ENCODE measurements around the gene CREB3. TPM values are rescaled to one million over a fixed set of nuclear protein-coding genes. Genes with fewer than 3 reads are reported as not detected.

The CREB3 gene
- total RNA-seq, 2 experiments from 2014 or later, result 21.1 to 24.1 TPM

GRCh38 chr9:35708146-35708545 lies 24.3 kb upstream of the CREB3 start:
- Mint-ChIP-seq H3K9me3 (no peaks in the 10 kb centered on the region), H3K4me1 (no peaks in the 10 kb centered on the region), H3K27ac (no peak overlapping the region), H3K4me3 (no peak overlapping the region), H3K36me3 (peaks cover 51% of the 10 kb centered on the region), H3K27me3 (no peaks in the 10 kb centered on the region)
- no peak for DNase-seq
- no peak for ATAC-seq (ENCODE audit: low read depth)
- POLR2A ChIA-PET, result no interaction called here

- Mint-ChIP-seq H3K4me3 (no peak overlapping the region), H3K4me1 (no peaks in the 10 kb centered on the region), H3K27me3 (no peaks in the 10 kb centered on the region), H3K36me3 (peaks cover 44% of the 10 kb centered on the region), H3K27ac (no peak overlapping the region), H3K9me3 (no peaks in the 10 kb centered on the region)
- POLR2A ChIA-PET, result no interaction called here
- DNase-seq (no peak), ATAC-seq (ENCODE audit: low read depth) (no peak)
Observed at GRCh38 chr9:35710818-35711500, 21.5 kb upstream of the CREB3 start.

GRCh38 chr9:35711501-35712428 lies 20.7 kb upstream of the CREB3 start:
- Mint-ChIP-seq H3K36me3 (peaks cover 46% of the 10 kb centered on the region), H3K27me3 (no peaks in the 10 kb centered on the region), H3K4me1 (no peaks in the 10 kb centered on the region), H3K9me3 (no peaks in the 10 kb centered on the region), H3K27ac (no peak overlapping the region), H3K4me3 (no peak overlapping the region)
- ATAC-seq (ENCODE audit: low read depth) (no peak), DNase-seq (no peak)
- POLR2A ChIA-PET, result interaction anchor here (1.0 to 1.2 kb wide), 2 partner anchors 17 to 19 kb away, joined by 3 to 4 read pairs; no protein-coding TSS in a partner anchor

GRCh38 chr9:35712762-35713400 lies 19.6 kb upstream of the CREB3 start:
- H3K4me3 Mint-ChIP-seq, result no peak overlapping the region
- H3K4me1 Mint-ChIP-seq, result no peaks in the 10 kb centered on the region
- POLR2A ChIA-PET, result interaction anchor here (1.0 to 1.2 kb wide), 2 partner anchors 16 to 18 kb away, joined by 3 to 4 read pairs; no protein-coding TSS in a partner anchor
- no peaks in the 10 kb centered on the region for H3K27me3 Mint-ChIP-seq
- H3K9me3 Mint-ChIP-seq, result no peaks in the 10 kb centered on the region
- no peak for DNase-seq
- no peak overlapping the region for H3K27ac Mint-ChIP-seq
- peaks cover 40% of the 10 kb centered on the region for H3K36me3 Mint-ChIP-seq
- no peak for ATAC-seq (ENCODE audit: low read depth)

- POLR2A ChIA-PET, result interaction anchor here (0.6 kb wide), 1 partner anchor 10 kb away, joined by 3 read pairs; no protein-coding TSS in a partner anchor
- no peak for DNase-seq
- Mint-ChIP-seq H3K4me1 (no peaks in the 10 kb centered on the region), H3K4me3 (no peak overlapping the region), H3K27ac (no peak overlapping the region), H3K9me3 (no peaks in the 10 kb centered on the region), H3K27me3 (no peaks in the 10 kb centered on the region), H3K36me3 (peaks cover 37% of the 10 kb centered on the region)
- no peak for ATAC-seq (ENCODE audit: low read depth)
Observed at GRCh38 chr9:35713578-35713977, 18.9 kb upstream of the CREB3 start.

GRCh38 chr9:35714123-35714522 lies 18.3 kb upstream of the CREB3 start:
- no peaks in the 10 kb centered on the region for H3K27me3 Mint-ChIP-seq
- ATAC-seq (ENCODE audit: low read depth) (no peak), DNase-seq (no peak)
- no peaks in the 10 kb centered on the region for H3K9me3 Mint-ChIP-seq
- no peaks in the 10 kb centered on the region for H3K4me1 Mint-ChIP-seq
- H3K4me3 Mint-ChIP-seq, result no peak overlapping the region
- POLR2A ChIA-PET, result interaction anchor here (0.6 kb wide), 1 partner anchor 9 kb away, joined by 3 read pairs; no protein-coding TSS in a partner anchor
- H3K36me3 Mint-ChIP-seq, result peaks cover 34% of the 10 kb centered on the region
- no peak overlapping the region for H3K27ac Mint-ChIP-seq

GRCh38 chr9:35714579-35715252 lies 17.8 kb upstream of the CREB3 start:
- H3K4me3 Mint-ChIP-seq, result no peak overlapping the region
- H3K4me1 Mint-ChIP-seq, result no peaks in the 10 kb centered on the region
- POLR2A ChIA-PET, result interaction anchor here (0.9 to 2.5 kb wide), 2 partner anchors 12 to 14 kb away, joined by 3 to 8 read pairs; no protein-coding TSS in a partner anchor
- peak; percentile 13 for ATAC-seq (ENCODE audit: low read depth)
- no peak for DNase-seq
- H3K9me3 Mint-ChIP-seq, result no peaks in the 10 kb centered on the region
- H3K27ac Mint-ChIP-seq, result no peak overlapping the region
- peaks cover 36% of the 10 kb centered on the region for H3K36me3 Mint-ChIP-seq
- no peaks in the 10 kb centered on the region for H3K27me3 Mint-ChIP-seq

GRCh38 chr9:35716230-35716629 lies 16.2 kb upstream of the CREB3 start:
- H3K4me1 Mint-ChIP-seq, result no peaks in the 10 kb centered on the region
- ATAC-seq (ENCODE audit: low read depth), result no peak
- H3K27ac Mint-ChIP-seq, result no peak overlapping the region
- POLR2A ChIA-PET, result interaction anchor here (0.5 to 2.5 kb wide), 3 partner anchors 12 to 269 kb away, joined by 3 to 8 read pairs (median 3); partner anchors contain the start of genes CREB3 and TLN1
- DNase-seq, result no peak
- H3K4me3 Mint-ChIP-seq, result no peak overlapping the region
- H3K27me3 Mint-ChIP-seq, result no peaks in the 10 kb centered on the region
- H3K36me3 Mint-ChIP-seq, result peaks cover 28% of the 10 kb centered on the region
- no peaks in the 10 kb centered on the region for H3K9me3 Mint-ChIP-seq

GRCh38 chr9:35717132-35717870 lies 15.2 kb upstream of the CREB3 start:
- DNase-seq, result no peak
- no peaks in the 10 kb centered on the region for H3K9me3 Mint-ChIP-seq
- no peak overlapping the region for H3K27ac Mint-ChIP-seq
- POLR2A ChIA-PET, result interaction anchor here (2.5 kb wide), 1 partner anchor 11 kb away, joined by 8 read pairs; no protein-coding TSS in a partner anchor
- H3K27me3 Mint-ChIP-seq, result no peaks in the 10 kb centered on the region
- no peak for ATAC-seq (ENCODE audit: low read depth)
- H3K4me1 Mint-ChIP-seq, result no peaks in the 10 kb centered on the region
- H3K36me3 Mint-ChIP-seq, result peaks cover 35% of the 10 kb centered on the region
- no peak overlapping the region for H3K4me3 Mint-ChIP-seq

GRCh38 chr9:35718721-35719511 lies 13.6 kb upstream of the CREB3 start:
- no peaks in the 10 kb centered on the region for H3K27me3 Mint-ChIP-seq
- no peak overlapping the region for H3K4me3 Mint-ChIP-seq
- peaks cover 35% of the 10 kb centered on the region for H3K36me3 Mint-ChIP-seq
- no peaks in the 10 kb centered on the region for H3K4me1 Mint-ChIP-seq
- ATAC-seq (ENCODE audit: low read depth), result no peak
- POLR2A ChIA-PET, result interaction anchor here (0.9 kb wide), 1 partner anchor 60 kb away, joined by 4 read pairs; no protein-coding TSS in a partner anchor
- H3K9me3 Mint-ChIP-seq, result no peaks in the 10 kb centered on the region
- no peak for DNase-seq
- H3K27ac Mint-ChIP-seq, result no peak overlapping the region

GRCh38 chr9:35719546-35719945 lies 12.9 kb upstream of the CREB3 start:
- H3K27ac Mint-ChIP-seq, result no peak overlapping the region
- POLR2A ChIA-PET, result no interaction called here
- H3K9me3 Mint-ChIP-seq, result no peaks in the 10 kb centered on the region

More at GRCh38 chr9:35719546-35719945, 12.9 kb upstream of the CREB3 start:
- ATAC-seq (ENCODE audit: low read depth), result no peak
- H3K27me3 Mint-ChIP-seq, result no peaks in the 10 kb centered on the region
- DNase-seq, result no peak
- H3K4me1 Mint-ChIP-seq, result no peaks in the 10 kb centered on the region
- H3K4me3 Mint-ChIP-seq, result no peak overlapping the region
- peaks cover 39% of the 10 kb centered on the region for H3K36me3 Mint-ChIP-seq
